Activated naive CD4-positive, alpha-beta T cell treated with anti-CD3 and anti-CD28 coated beads, Interleukin-2, amount 10 ng/mL, durations not matched to agents 7 days and 5 days (primary cell): Measurements from ENCODE around the gene RASAL1.
A peak's percentile ranks its signal among the peaks of the same experiment; 100 is the strongest.

Experiments
- CTCF ChIA-PET: fragments of 350-600 bp; sonication (Branson Sonifier 250); formaldehyde crosslinking; loops from one replicate; lab custom pipeline; 2021; ENCODE audit warnings: antibody characterized with exemption; lab: Charles Lee
- DNase-seq: peaks from one replicate; pipeline ENCODE4 v3.0.0-alpha.2; 2020
- H3K27ac Mint-ChIP-seq: one replicate; pipeline ENCODE4 v1.8.0; 2021; ENCODE audit warnings: mild to moderate bottlenecking, moderate library complexity, mixed read lengths
- H3K27me3 Mint-ChIP-seq: one replicate; pipeline ENCODE4 v1.8.0; 2021; ENCODE audit warnings: mild to moderate bottlenecking, mixed read lengths
- H3K36me3 Mint-ChIP-seq: one replicate; pipeline ENCODE4 v1.8.0; 2021; ENCODE audit warnings: mixed read lengths
- H3K4me1 Mint-ChIP-seq: one replicate; pipeline ENCODE4 v1.8.0; 2021; ENCODE audit warnings: mixed read lengths
- H3K4me3 Mint-ChIP-seq: one replicate; pipeline ENCODE4 v1.8.0; 2021; ENCODE audit warnings: mild to moderate bottlenecking, moderate library complexity, mixed read lengths
- H3K9me3 Mint-ChIP-seq: one replicate; pipeline ENCODE4 v1.8.0; 2021; ENCODE audit warnings: mixed read lengths

Gene RASAL1, protein sequence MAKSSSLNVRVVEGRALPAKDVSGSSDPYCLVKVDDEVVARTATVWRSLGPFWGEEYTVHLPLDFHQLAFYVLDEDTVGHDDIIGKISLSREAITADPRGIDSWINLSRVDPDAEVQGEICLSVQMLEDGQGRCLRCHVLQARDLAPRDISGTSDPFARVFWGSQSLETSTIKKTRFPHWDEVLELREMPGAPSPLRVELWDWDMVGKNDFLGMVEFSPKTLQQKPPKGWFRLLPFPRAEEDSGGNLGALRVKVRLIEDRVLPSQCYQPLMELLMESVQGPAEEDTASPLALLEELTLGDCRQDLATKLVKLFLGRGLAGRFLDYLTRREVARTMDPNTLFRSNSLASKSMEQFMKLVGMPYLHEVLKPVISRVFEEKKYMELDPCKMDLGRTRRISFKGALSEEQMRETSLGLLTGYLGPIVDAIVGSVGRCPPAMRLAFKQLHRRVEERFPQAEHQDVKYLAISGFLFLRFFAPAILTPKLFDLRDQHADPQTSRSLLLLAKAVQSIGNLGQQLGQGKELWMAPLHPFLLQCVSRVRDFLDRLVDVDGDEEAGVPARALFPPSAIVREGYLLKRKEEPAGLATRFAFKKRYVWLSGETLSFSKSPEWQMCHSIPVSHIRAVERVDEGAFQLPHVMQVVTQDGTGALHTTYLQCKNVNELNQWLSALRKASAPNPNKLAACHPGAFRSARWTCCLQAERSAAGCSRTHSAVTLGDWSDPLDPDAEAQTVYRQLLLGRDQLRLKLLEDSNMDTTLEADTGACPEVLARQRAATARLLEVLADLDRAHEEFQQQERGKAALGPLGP

DNA sequence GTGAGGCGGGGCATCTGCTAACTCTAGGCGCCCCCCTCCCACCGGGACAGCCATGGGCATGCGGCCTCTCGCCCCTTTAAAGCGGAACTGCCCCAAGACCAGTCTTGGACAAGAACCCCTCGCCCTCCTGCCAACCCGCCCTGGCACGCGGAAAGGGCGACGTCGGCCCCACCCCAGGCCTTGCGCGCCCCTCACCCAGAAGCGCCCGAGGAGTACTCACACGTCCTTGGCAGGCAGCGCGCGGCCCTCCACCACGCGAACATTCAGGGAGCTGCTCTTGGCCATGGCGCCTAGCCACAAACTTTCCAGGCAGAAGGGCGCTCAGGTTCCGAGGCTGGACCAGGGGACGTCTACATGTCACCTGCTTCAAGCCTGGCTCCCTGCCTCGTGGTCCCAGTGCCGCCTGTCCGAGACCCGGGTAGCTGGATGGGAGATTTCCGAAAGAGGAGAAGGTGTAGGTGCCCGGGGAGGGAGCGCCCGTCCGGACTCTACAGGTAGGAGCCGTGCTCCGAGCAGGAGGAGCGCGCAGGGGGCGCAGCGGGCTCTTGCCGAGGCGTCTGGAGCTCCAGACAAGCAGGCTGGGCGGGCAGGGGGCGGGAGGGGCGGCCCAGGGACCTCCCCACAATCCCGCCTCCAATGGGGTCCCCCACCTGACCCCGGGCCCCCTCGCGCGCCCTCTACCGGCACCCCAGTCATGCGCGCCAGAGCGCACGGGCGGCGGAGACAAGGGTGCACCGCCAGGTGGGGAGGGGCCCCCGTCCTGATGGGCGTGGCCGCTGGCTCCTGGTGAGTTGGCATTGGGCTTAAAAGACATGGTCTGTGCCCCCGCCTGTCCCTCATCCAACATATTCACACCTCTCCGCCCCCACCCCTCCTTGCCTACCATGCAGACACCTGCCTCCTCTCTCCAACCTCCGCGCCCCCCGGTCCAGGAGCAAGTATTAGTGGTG, at the start of gene RASAL1:
TSS of gene RASAL1 (minus strand) at position 584 of the 950 bp plus-strand sequence. CDS start at position 285, 299 bp downstream.
- Mint-ChIP-seq H3K27me3 (peaks cover 46% of the 10 kb centered on the region), H3K9me3 (no peaks in the 10 kb centered on the region), H3K4me1 (peaks cover 17% of the 10 kb centered on the region), H3K4me3 (peak within 1 kb of the TSS; percentile 68), H3K36me3 (no peaks in the 10 kb centered on the region), H3K27ac (peak within 1 kb of the TSS; percentile 69)
- peak; percentile 79 for DNase-seq
- CTCF ChIA-PET = interaction anchor here (0.5 to 1.5 kb wide), 7 partner anchors 16 to 143 kb away, joined by 3 to 5 read pairs (median 4); no protein-coding TSS in a partner anchor

- H3K4me1 Mint-ChIP-seq = peaks cover 33% of the 10 kb centered on the region
- peak overlapping the region; percentile 92 for H3K4me3 Mint-ChIP-seq
- H3K27ac Mint-ChIP-seq = peak overlapping the region; percentile 98
- no peaks in the 10 kb centered on the region for H3K9me3 Mint-ChIP-seq
- peaks cover 36% of the 10 kb centered on the region for H3K36me3 Mint-ChIP-seq
- CTCF ChIA-PET = interaction anchor here (0.7 to 1.0 kb wide), 2 partner anchors 10 to 240 kb away, joined by 3 to 6 read pairs; no protein-coding TSS in a partner anchor
- DNase-seq = peak; percentile 92
- no peaks in the 10 kb centered on the region for H3K27me3 Mint-ChIP-seq
These were observed 49.3 kb upstream of the RASAL1 start for GRCh38 chr12:113184900-113185179.

DNA sequence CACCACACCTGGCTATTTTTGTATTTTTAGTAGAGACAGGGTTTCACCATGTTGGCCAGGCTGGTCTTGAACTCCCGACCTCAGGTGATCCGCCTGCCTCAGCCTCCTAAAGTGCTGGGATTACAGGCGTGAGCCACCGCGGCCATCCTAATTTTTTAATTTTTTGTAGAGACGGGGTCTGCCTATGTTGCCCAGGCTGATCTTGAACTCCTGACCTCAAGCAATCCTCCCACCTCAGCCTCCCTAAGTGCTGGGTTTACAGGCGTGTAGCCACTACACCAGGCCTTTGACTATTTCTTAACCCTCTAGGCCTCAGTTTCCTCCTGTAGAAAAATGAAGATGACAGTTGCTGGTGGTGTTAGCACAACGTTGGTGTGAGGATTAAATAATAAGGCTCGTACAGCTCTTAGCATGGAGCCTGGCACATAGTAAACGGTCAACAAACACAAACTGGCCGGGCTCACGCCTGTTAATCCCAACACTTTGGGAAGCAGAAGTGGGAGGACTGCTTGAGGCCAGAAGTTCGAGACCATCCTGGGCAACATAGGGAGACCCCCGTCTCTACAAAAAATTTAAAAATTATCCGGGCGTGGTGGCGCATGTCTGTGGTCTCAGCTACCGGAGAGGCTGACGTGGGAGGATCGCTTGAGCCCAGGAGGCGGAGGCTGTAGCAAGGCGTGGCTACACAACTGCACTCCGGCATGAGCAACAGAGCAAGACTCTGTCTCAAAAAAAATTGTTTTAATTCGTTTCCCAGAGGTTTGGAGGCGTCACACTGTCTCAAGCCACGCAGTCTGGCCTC, 48.7 kb upstream of the RASAL1 start:
- Mint-ChIP-seq H3K27me3 (no peaks in the 10 kb centered on the region), H3K36me3 (peaks cover 39% of the 10 kb centered on the region), H3K9me3 (no peaks in the 10 kb centered on the region), H3K4me3 (peak overlapping the region; percentile 92), H3K27ac (peak overlapping the region; percentile 98), H3K4me1 (peaks cover 33% of the 10 kb centered on the region)
- no peak for DNase-seq
- CTCF ChIA-PET = interaction anchor here (1.0 kb wide), 1 partner anchor 10 kb away, joined by 6 read pairs; no protein-coding TSS in a partner anchor

DNA sequence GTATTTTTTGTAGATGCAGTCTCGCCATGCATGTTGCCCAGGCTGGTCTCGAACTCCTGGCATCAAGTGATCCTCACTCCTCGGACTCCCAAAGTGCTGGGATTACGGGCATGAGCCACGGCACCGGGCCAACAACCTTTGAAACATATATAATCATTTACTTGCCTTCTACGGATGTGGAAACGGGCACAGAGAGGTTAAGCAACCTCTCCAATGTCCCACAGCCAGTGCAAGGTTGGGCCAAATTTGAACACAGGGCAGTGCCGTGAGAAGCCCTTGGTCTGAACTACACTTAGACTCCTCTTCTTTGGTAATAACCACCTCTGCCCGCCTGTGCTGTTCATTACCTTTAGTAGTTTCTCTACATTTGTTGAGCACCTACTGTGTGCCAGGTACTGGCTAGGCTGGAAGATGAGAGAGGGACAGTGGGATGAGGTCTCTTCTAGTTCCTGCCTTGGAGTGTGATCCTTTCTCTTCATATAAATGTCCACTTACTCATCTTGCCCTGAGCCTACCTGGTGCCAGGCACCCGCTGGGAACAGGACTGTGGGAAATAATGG, 47.5 kb upstream of the RASAL1 start:
- Mint-ChIP-seq H3K9me3 (no peaks in the 10 kb centered on the region), H3K36me3 (peaks cover 45% of the 10 kb centered on the region), H3K4me1 (peaks cover 29% of the 10 kb centered on the region), H3K27me3 (no peaks in the 10 kb centered on the region), H3K27ac (peak overlapping the region; percentile 65), H3K4me3 (peak overlapping the region; percentile 92)
- no peak for DNase-seq
- CTCF ChIA-PET = no interaction called here

DNA sequence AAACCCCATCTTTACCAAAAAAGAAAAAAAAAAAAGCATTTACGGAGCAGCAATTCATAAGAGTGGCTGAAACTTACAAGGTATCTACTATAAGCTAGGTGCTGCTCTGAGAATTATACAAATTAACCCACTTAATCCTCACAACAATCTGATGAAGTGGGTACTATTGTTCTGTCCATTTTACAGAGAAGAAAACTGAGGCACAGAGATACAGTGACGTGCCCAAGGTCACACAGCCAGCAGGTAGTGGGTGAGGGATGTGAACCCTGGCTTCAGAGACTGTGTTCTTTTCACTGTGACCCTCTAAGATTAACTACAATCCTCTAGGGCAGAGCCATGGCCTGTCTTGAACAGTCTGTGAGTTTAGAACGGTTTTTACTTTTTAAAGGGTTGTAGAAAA, 46.4 kb upstream of the RASAL1 start:
- DNase-seq = no peak
- Mint-ChIP-seq H3K4me3 (no peak overlapping the region), H3K4me1 (peaks cover 25% of the 10 kb centered on the region), H3K27ac (no peak overlapping the region), H3K9me3 (peaks cover 4% of the 10 kb centered on the region), H3K36me3 (peaks cover 52% of the 10 kb centered on the region), H3K27me3 (no peaks in the 10 kb centered on the region)
- CTCF ChIA-PET = no interaction called here

DNA sequence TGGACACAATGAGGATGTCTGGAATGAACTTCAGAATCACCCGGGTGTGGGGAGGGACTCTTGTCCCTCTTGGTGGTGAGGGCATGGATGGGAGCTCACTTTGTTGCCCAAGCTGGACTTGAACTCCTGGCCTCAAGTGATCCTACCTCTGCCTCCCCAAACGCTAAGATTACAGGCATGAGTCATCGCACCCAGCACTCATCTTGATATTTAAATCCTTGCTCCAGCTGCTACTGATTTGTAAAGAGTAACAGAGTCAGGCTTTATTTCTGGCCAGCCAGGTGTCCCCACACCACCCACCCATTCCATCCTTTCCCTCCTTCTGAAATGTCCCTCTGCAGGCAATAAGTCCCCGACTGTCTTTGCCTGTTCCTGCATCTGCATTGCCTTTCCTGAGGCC, 44.8 kb upstream of the RASAL1 start:
- Mint-ChIP-seq H3K27ac (no peak overlapping the region), H3K36me3 (peaks cover 55% of the 10 kb centered on the region), H3K4me1 (peaks cover 15% of the 10 kb centered on the region), H3K4me3 (no peak overlapping the region), H3K27me3 (no peaks in the 10 kb centered on the region), H3K9me3 (peaks cover 4% of the 10 kb centered on the region)
- no peak for DNase-seq
- CTCF ChIA-PET = no interaction called here

- no peak for DNase-seq
- Mint-ChIP-seq H3K27ac (no peak overlapping the region), H3K4me3 (no peak overlapping the region), H3K9me3 (peaks cover 4% of the 10 kb centered on the region), H3K36me3 (peaks cover 61% of the 10 kb centered on the region), H3K4me1 (peaks cover 10% of the 10 kb centered on the region), H3K27me3 (no peaks in the 10 kb centered on the region)
- CTCF ChIA-PET = no interaction called here
These were observed 43.5 kb upstream of the RASAL1 start for GRCh38 chr12:113179023-113179422.

GRCh38 chr12:113174461-113175384, 39.2 kb upstream of the RASAL1 start:
- peak; percentile 82 for DNase-seq
- Mint-ChIP-seq H3K9me3 (peaks cover 4% of the 10 kb centered on the region), H3K4me1 (no peaks in the 10 kb centered on the region), H3K27ac (no peak overlapping the region), H3K27me3 (no peaks in the 10 kb centered on the region), H3K4me3 (no peak overlapping the region), H3K36me3 (peaks cover 75% of the 10 kb centered on the region)
- CTCF ChIA-PET = interaction anchor here (0.7 to 7.0 kb wide), 23 partner anchors 8 to 274 kb away, joined by 3 to 41 read pairs (median 4); no protein-coding TSS in a partner anchor

DNA sequence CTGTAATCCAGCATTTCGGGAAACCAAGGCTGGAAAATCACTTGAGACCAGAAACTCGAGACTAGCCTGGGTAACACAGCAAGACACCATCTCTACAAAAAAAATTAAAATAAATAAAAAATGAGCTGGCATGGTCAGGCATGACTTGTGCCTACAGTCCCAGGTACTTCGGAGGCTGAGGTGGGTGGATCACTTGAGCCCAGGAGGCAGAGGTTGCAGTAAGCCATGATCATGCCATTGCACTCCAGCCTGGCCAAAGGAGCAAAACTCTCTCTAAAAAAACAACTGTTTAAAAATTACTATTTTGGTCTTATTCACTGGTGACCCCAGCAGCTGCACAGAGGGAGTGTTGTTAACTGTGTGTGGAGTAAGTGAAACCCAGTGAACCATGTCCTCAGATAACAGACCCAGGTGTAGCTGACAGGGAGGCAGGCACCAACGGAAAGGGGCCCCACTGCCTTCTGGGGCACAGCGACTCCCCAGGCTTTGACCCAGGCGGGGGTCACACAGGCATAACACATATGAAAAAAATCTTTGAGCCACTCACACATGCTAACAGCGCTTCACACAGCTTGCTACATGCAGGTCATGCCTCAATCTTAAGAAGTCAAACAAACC, 37.6 kb upstream of the RASAL1 start:
- no peak for DNase-seq
- H3K27ac Mint-ChIP-seq = no peak overlapping the region
- CTCF ChIA-PET = interaction anchor here (1.0 to 7.0 kb wide), 15 partner anchors 8 to 273 kb away, joined by 3 to 41 read pairs (median 4); partner anchors contain the start of gene OAS2
- H3K27me3 Mint-ChIP-seq = no peaks in the 10 kb centered on the region
- peaks cover 4% of the 10 kb centered on the region for H3K9me3 Mint-ChIP-seq
- H3K4me1 Mint-ChIP-seq = no peaks in the 10 kb centered on the region
- H3K36me3 Mint-ChIP-seq = peaks cover 71% of the 10 kb centered on the region
- no peak overlapping the region for H3K4me3 Mint-ChIP-seq

DNA sequence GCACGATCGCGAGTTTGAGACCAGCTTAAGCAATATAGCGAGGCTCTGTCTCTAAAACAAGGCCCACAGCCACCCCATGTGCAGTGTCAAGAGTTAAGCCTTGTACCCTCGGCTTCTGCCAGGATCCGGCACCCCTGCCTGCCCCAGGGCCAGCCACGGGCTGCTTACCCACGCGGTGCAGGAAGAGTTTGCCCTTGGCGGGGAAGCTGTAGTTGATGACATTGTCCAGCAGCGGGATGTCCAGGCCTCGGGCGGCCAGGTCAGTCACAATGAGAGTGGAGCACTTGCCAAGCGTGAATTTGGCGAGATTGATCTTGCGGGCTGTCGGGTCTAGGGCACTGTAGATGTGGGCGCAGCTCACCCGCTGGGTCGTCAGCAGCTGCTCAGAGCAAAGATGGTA, 36.6 kb upstream of the RASAL1 start:
- Mint-ChIP-seq H3K4me1 (no peaks in the 10 kb centered on the region), H3K9me3 (peaks cover under 1% of the 10 kb centered on the region), H3K27me3 (no peaks in the 10 kb centered on the region), H3K27ac (no peak overlapping the region), H3K4me3 (no peak overlapping the region), H3K36me3 (peaks cover 61% of the 10 kb centered on the region)
- DNase-seq = no peak
- CTCF ChIA-PET = interaction anchor here (0.6 to 7.0 kb wide), 6 partner anchors 7 to 179 kb away, joined by 3 to 41 read pairs (median 4); no protein-coding TSS in a partner anchor

DNA sequence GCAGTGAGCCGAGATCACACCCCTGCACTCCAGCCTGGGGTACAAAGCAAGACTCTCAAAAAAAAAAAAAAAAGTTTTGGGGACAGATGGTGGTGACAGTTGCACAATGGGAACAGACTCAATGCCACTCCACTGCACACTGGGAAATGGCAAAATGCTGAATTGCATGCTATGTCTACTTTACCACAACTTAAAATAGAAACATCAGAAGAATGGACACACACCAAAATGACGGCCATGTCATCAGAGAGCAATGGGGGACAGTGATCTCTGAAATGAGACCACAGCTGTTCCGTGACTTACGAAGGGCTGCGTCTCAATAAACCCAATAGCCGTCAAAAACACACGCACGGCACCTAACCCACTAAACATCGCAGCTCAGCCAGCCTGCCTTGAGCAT, 36.0 kb upstream of the RASAL1 start:
- Mint-ChIP-seq H3K27me3 (no peaks in the 10 kb centered on the region), H3K4me3 (no peak overlapping the region), H3K9me3 (no peaks in the 10 kb centered on the region), H3K27ac (no peak overlapping the region), H3K36me3 (peaks cover 59% of the 10 kb centered on the region), H3K4me1 (no peaks in the 10 kb centered on the region)
- DNase-seq = no peak
- CTCF ChIA-PET = interaction anchor here (0.7 to 7.0 kb wide), 3 partner anchors 56 to 178 kb away, joined by 3 to 41 read pairs (median 6); no protein-coding TSS in a partner anchor
